Heart left ventricle (tissue), 13 donors: ENCODE results near the gene VWA1.

ENCODE experiments used
- POLR2A ChIP-seq, 2 donors: fragments of 450-650 bp; IDR thresholded peaks; one replicate each; pipeline ENCODE4 v1.6.1; 2017; ENCODE audit warnings: antibody characterized with exemption in 2 of 2, mild to moderate bottlenecking in 2 of 2, moderate library complexity in 2 of 2
- TF ChIP-seq, protein P1 (sequence below), 12 donors: fragments of 200-600 bp; sonication (generic) in 4 of 12; IDR thresholded peaks; one replicate each; pipeline versions ENCODE4 v1.5.0 to v1.8.0; 2018 to 2022; ENCODE audit warnings: antibody characterized with exemption in 12 of 12, mild to moderate bottlenecking in 5 of 12
- donor health status: ischemic (EF 13 %, LVEDD 7.1; RV severe dilation, severe dysfunction).
- donor health status: DM: no; HTN: yes; CAD: no.
- donor health status: DM: no; HTN: no; CAD: no.
- donor health status: ischemic (EF 25% LVEDD 6.9; RV normal size, moderate dysfunction).
- donor health status: ischemic (EF 25% LVEDD 5.7; RV mildly dilated, moderate dysfunction).
- donor health status: ischemic (EF 35%, LVEDD 5.7; RV mildly dilated, moderate dysfunction).
- donor health status: nonischemic (EF 11% LVEDD 7.7; RV severe dilation, severe dysfunction).
- donor health status: DM: yes; HTN: yes; CAD: no.
- donor health status: PGD.
- donor health status: ischemic (EF 29% LVEDD 5.4; RV normal size, mild dysfunction).
- donor health status: nonischemic (EF 23%, LVEDD 6.1; RV moderate dilation, normal function).

DNA sequence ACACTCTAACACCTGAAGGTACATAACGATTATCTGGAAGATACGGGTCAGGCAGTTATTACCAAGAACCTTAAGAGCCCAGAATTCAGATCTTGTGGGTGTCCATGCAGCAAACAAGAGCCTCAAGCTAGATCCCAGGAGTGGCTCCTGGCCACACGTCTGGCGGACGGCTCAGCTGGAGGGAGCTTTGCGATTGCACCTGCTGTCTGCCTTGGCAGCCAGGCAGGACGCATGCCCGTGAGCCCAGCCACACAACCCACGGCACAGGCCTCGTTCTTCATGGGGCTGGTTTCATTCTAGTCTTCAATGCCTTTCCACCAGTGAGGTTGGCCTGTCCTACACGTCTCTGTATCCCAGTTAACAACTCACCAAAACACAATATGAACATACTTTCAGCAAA lies 42.1 kb upstream of the VWA1 start:
- TF ChIP-seq, protein P1, sequence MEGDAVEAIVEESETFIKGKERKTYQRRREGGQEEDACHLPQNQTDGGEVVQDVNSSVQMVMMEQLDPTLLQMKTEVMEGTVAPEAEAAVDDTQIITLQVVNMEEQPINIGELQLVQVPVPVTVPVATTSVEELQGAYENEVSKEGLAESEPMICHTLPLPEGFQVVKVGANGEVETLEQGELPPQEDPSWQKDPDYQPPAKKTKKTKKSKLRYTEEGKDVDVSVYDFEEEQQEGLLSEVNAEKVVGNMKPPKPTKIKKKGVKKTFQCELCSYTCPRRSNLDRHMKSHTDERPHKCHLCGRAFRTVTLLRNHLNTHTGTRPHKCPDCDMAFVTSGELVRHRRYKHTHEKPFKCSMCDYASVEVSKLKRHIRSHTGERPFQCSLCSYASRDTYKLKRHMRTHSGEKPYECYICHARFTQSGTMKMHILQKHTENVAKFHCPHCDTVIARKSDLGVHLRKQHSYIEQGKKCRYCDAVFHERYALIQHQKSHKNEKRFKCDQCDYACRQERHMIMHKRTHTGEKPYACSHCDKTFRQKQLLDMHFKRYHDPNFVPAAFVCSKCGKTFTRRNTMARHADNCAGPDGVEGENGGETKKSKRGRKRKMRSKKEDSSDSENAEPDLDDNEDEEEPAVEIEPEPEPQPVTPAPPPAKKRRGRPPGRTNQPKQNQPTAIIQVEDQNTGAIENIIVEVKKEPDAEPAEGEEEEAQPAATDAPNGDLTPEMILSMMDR (IDR thresholded peaks at IDR 0.05): no peak
- TF ChIP-seq POLR2A (IDR thresholded peaks at IDR 0.05): no peak
